ENCODE results near the gene NOP9. TPM values are rescaled to one million over a fixed set of nuclear protein-coding genes. Genes with fewer than 3 reads are reported as not detected.
A peak's percentile ranks its signal among the peaks of the same experiment; 100 is the strongest.

NOP9 gene
- total and polyA plus RNA-seq, 9 of the 15 experiments (the other 6 are each of a cell fraction or from before 2014, with no cell fraction given) = 1.0 to 27.9 (median 15.1) TPM

- no peaks in the 10 kb centered on the region for H4K20me1 ChIP-seq (replicated peaks; ENCODE audit: control insufficient read depth, insufficient read depth, low read length)
- ATAC-seq (no peak), FAIRE-seq (no peak), DNase-seq (ENCODE audit: extremely low read depth in 1 of 4, low spot score in 3 of 4) (no peak)
- no peak overlapping the region for H3K4me3 ChIP-seq
- 74% methylated on average over 4 of the region's 5 CpGs for WGBS (ENCODE audit: insufficient coverage, low coverage, missing lambda C conversion rate)
- CTCF ChIA-PET (ENCODE audit: low intra/inter-chr PET ratio) = no interaction called here
- no peak overlapping the region for H3K27ac ChIP-seq (ENCODE audit: extremely low read depth, low read depth, low read length)
- H3K9me3 ChIP-seq (replicated peaks; ENCODE audit: control insufficient read depth, insufficient read depth, low read depth, low read length) = no peaks in the 10 kb centered on the region
- H3K36me3 ChIP-seq (ENCODE audit: control insufficient read depth, insufficient read depth, low read length) = peaks cover 10% of the 10 kb centered on the region; the same call in 1 of the 3 replicates
- in situ Hi-C loops (cut with MboI) = no loop called here
- H2AFZ ChIP-seq (ENCODE audit: low read depth, low read length) = no peak overlapping the region
- H3K27me3 ChIP-seq (ENCODE audit: control insufficient read depth in 2 of 2, insufficient read depth in 2 of 2, low read length in 2 of 2) = no peaks in the 10 kb centered on the region
- no peak overlapping the region for H3K4me2 ChIP-seq (ENCODE audit: insufficient read depth, low read length)
- H3K9me1 ChIP-seq (ENCODE audit: control insufficient read depth, insufficient read depth, low read length) = no peaks in the 10 kb centered on the region
- intact Hi-C loops (cut with micrococcal nuclease) = no loop called here
- TSS peak; percentile 15 for BruUV-seq (replicated peaks)
- no peaks in the 10 kb centered on the region for H3K79me2 ChIP-seq (ENCODE audit: control insufficient read depth, insufficient read depth, low read length)
- H3K9ac ChIP-seq (ENCODE audit: insufficient read depth in 1 of 2, low read depth in 2 of 2, low read length in 2 of 2) = peak overlapping the region in 1 of 2 experiments; percentile 40; a peak in 1 of 4 replicates
- peaks cover 20 to 30% of the 10 kb centered on the region in 2 experiments for H3K4me1 ChIP-seq (replicated peaks in 1 of 2; ENCODE audit: control insufficient read depth in 2 of 2, insufficient read depth in 2 of 2, low read length in 2 of 2)
- POLR2A ChIA-PET = interaction anchor here (0.7 kb wide), 1 partner anchor 10 kb away, joined by 5 read pairs; no protein-coding TSS in a partner anchor
- TF ChIP-seq ZNF146 (CRISPR knock-in tag; IDR thresholded peaks at IDR 0.05; ENCODE audit: unreplicated experiment) (no peak), ARNT (IDR thresholded peaks at IDR 0.05) (no peak), TAF9B (IDR thresholded peaks at IDR 0.05; ENCODE audit: partially characterized antibody) (no peak), ZNF589 (CRISPR knock-in tag; IDR thresholded peaks at IDR 0.05; ENCODE audit: low read depth) (no peak), BRCA1 (IDR thresholded peaks at IDR 0.05) (no peak), BRCA1 (CRISPR knock-in tag; IDR thresholded peaks at IDR 0.05) (no peak), MLLT1 (IDR thresholded peaks at IDR 0.05) (no peak), FOXP1 (CRISPR knock-in tag; IDR thresholded peaks at IDR 0.05) (no peak), CEBPZ (IDR thresholded peaks at IDR 0.05; ENCODE audit: borderline replicate concordance, low read depth, low read length) (no peak), ZNF512 (tag; IDR thresholded peaks at IDR 0.05) (no peak), NELFE (IDR thresholded peaks at IDR 0.05; ENCODE audit: insufficient read depth, insufficient read length) (no peak), HINFP (tag; conservative IDR thresholded peaks at IDR 0.05; ENCODE audit: low read depth) (no peak), PTRF (tag; IDR thresholded peaks at IDR 0.05) (no peak), ZNF354B (CRISPR knock-in tag; IDR thresholded peaks at IDR 0.05) (no peak)
Measured at GRCh38 chr14:24314377-24315193, 14.9 kb downstream of the NOP9 start.
